ENCODE data around the gene IQSEC1.

IQSEC1 gene

GRCh38 chr3:13014755-13015285 lies 58.4 kb downstream of the IQSEC1 start:
- Histone ChIP-seq H3K4me2 (ENCODE audit: low read length) (no peak overlapping the region), H3K36me3 (ENCODE audit: insufficient read depth, low read length) (no peaks in the 10 kb centered on the region), H3K4me3 (ENCODE audit: low read length) (no peak overlapping the region), H3K9ac (ENCODE audit: low read depth, low read length) (no peak overlapping the region), H3K9me3 (replicated peaks; ENCODE audit: low read length) (no peaks in the 10 kb centered on the region), H3K4me1 (ENCODE audit: control insufficient read depth, insufficient read depth, low read length) (peaks cover 26% of the 10 kb centered on the region), H3K27me3 (ENCODE audit: control insufficient read depth, insufficient read depth, low read length) (peaks cover 12% of the 10 kb centered on the region)

- no peak overlapping the region for H3K4me3 ChIP-seq (ENCODE audit: low read length)
- H3K4me2 ChIP-seq (ENCODE audit: low read length), result no peak overlapping the region
- H3K27me3 ChIP-seq (ENCODE audit: control insufficient read depth, insufficient read depth, low read length), result peaks cover 12% of the 10 kb centered on the region
- H3K9me3 ChIP-seq (replicated peaks; ENCODE audit: low read length), result no peaks in the 10 kb centered on the region
- no peaks in the 10 kb centered on the region for H3K36me3 ChIP-seq (ENCODE audit: insufficient read depth, low read length)
- H3K4me1 ChIP-seq (ENCODE audit: control insufficient read depth, insufficient read depth, low read length), result peaks cover 19% of the 10 kb centered on the region
- H3K9ac ChIP-seq (ENCODE audit: low read depth, low read length), result no peak overlapping the region
These were observed 59.1 kb downstream of the IQSEC1 start for GRCh38 chr3:13013994-13014754.

GRCh38 chr3:13013566-13013965 lies 59.7 kb downstream of the IQSEC1 start:
- H3K27me3 ChIP-seq (ENCODE audit: control insufficient read depth, insufficient read depth, low read length), result peaks cover 6% of the 10 kb centered on the region
- H3K36me3 ChIP-seq (ENCODE audit: insufficient read depth, low read length), result no peaks in the 10 kb centered on the region
- no peak overlapping the region for H3K4me2 ChIP-seq (ENCODE audit: low read length)
- peaks cover 13% of the 10 kb centered on the region for H3K4me1 ChIP-seq (ENCODE audit: control insufficient read depth, insufficient read depth, low read length)
- no peak overlapping the region for H3K9ac ChIP-seq (ENCODE audit: low read depth, low read length)
- no peak overlapping the region for H3K4me3 ChIP-seq (ENCODE audit: low read length)
- H3K9me3 ChIP-seq (replicated peaks; ENCODE audit: low read length), result no peaks in the 10 kb centered on the region

GRCh38 chr3:13013151-13013561 lies 60.1 kb downstream of the IQSEC1 start:
- H3K4me3 ChIP-seq (ENCODE audit: low read length), result no peak overlapping the region
- no peaks in the 10 kb centered on the region for H3K36me3 ChIP-seq (ENCODE audit: insufficient read depth, low read length)
- H3K27me3 ChIP-seq (ENCODE audit: control insufficient read depth, insufficient read depth, low read length), result peaks cover 6% of the 10 kb centered on the region
- no peak overlapping the region for H3K4me2 ChIP-seq (ENCODE audit: low read length)
- no peaks in the 10 kb centered on the region for H3K9me3 ChIP-seq (replicated peaks; ENCODE audit: low read length)
- no peak overlapping the region for H3K9ac ChIP-seq (ENCODE audit: low read depth, low read length)
- peaks cover 9% of the 10 kb centered on the region for H3K4me1 ChIP-seq (ENCODE audit: control insufficient read depth, insufficient read depth, low read length)

- Histone ChIP-seq H3K4me3 (ENCODE audit: low read length) (no peak overlapping the region), H3K9me3 (replicated peaks; ENCODE audit: low read length) (no peaks in the 10 kb centered on the region), H3K9ac (ENCODE audit: low read depth, low read length) (no peak overlapping the region), H3K4me2 (ENCODE audit: low read length) (no peak overlapping the region), H3K27me3 (ENCODE audit: control insufficient read depth, insufficient read depth, low read length) (peaks cover 8% of the 10 kb centered on the region), H3K4me1 (ENCODE audit: control insufficient read depth, insufficient read depth, low read length) (peaks cover under 1% of the 10 kb centered on the region), H3K36me3 (ENCODE audit: insufficient read depth, low read length) (no peaks in the 10 kb centered on the region)
These were observed 61.0 kb downstream of the IQSEC1 start for GRCh38 chr3:13012221-13012691.

GRCh38 chr3:13011573-13012220 lies 61.5 kb downstream of the IQSEC1 start:
- Histone ChIP-seq H3K9me3 (replicated peaks; ENCODE audit: low read length) (no peaks in the 10 kb centered on the region), H3K4me3 (ENCODE audit: low read length) (no peak overlapping the region), H3K36me3 (ENCODE audit: insufficient read depth, low read length) (no peaks in the 10 kb centered on the region), H3K4me1 (ENCODE audit: control insufficient read depth, insufficient read depth, low read length) (no peaks in the 10 kb centered on the region), H3K4me2 (ENCODE audit: low read length) (no peak overlapping the region), H3K27me3 (ENCODE audit: control insufficient read depth, insufficient read depth, low read length) (peaks cover 9% of the 10 kb centered on the region), H3K9ac (ENCODE audit: low read depth, low read length) (no peak overlapping the region)

- Histone ChIP-seq H3K4me1 (ENCODE audit: control insufficient read depth, insufficient read depth, low read length) (no peaks in the 10 kb centered on the region), H3K9ac (ENCODE audit: low read depth, low read length) (no peak overlapping the region), H3K4me2 (ENCODE audit: low read length) (no peak overlapping the region), H3K4me3 (ENCODE audit: low read length) (no peak overlapping the region), H3K27me3 (ENCODE audit: control insufficient read depth, insufficient read depth, low read length) (peaks cover 9% of the 10 kb centered on the region), H3K9me3 (replicated peaks; ENCODE audit: low read length) (no peaks in the 10 kb centered on the region), H3K36me3 (ENCODE audit: insufficient read depth, low read length) (no peaks in the 10 kb centered on the region)
These were observed 62.3 kb downstream of the IQSEC1 start for GRCh38 chr3:13010780-13011572.

GRCh38 chr3:13009946-13010315 lies 63.3 kb downstream of the IQSEC1 start:
- H3K4me1 ChIP-seq (ENCODE audit: control insufficient read depth, insufficient read depth, low read length), result no peaks in the 10 kb centered on the region
- no peak overlapping the region for H3K9ac ChIP-seq (ENCODE audit: low read depth, low read length)
- H3K4me3 ChIP-seq (ENCODE audit: low read length), result no peak overlapping the region
- H3K27me3 ChIP-seq (ENCODE audit: control insufficient read depth, insufficient read depth, low read length), result peaks cover 13% of the 10 kb centered on the region
- no peak overlapping the region for H3K4me2 ChIP-seq (ENCODE audit: low read length)
- no peaks in the 10 kb centered on the region for H3K36me3 ChIP-seq (ENCODE audit: insufficient read depth, low read length)
- no peaks in the 10 kb centered on the region for H3K9me3 ChIP-seq (replicated peaks; ENCODE audit: low read length)

- Histone ChIP-seq H3K36me3 (ENCODE audit: insufficient read depth, low read length) (no peaks in the 10 kb centered on the region), H3K9me3 (replicated peaks; ENCODE audit: low read length) (no peaks in the 10 kb centered on the region), H3K4me2 (ENCODE audit: low read length) (no peak overlapping the region), H3K4me3 (ENCODE audit: low read length) (no peak overlapping the region), H3K27me3 (ENCODE audit: control insufficient read depth, insufficient read depth, low read length) (peaks cover 13% of the 10 kb centered on the region), H3K9ac (ENCODE audit: low read depth, low read length) (no peak overlapping the region), H3K4me1 (ENCODE audit: control insufficient read depth, insufficient read depth, low read length) (no peaks in the 10 kb centered on the region)
These were observed 63.9 kb downstream of the IQSEC1 start for GRCh38 chr3:13009132-13009945.

GRCh38 chr3:13008155-13008995 lies 64.9 kb downstream of the IQSEC1 start:
- H3K9me3 ChIP-seq (replicated peaks; ENCODE audit: low read length), result no peaks in the 10 kb centered on the region
- H3K4me2 ChIP-seq (ENCODE audit: low read length), result no peak overlapping the region
- H3K36me3 ChIP-seq (ENCODE audit: insufficient read depth, low read length), result no peaks in the 10 kb centered on the region
- H3K27me3 ChIP-seq (ENCODE audit: control insufficient read depth, insufficient read depth, low read length), result peaks cover 17% of the 10 kb centered on the region
- H3K9ac ChIP-seq (ENCODE audit: low read depth, low read length), result no peak overlapping the region
- H3K4me1 ChIP-seq (ENCODE audit: control insufficient read depth, insufficient read depth, low read length), result no peaks in the 10 kb centered on the region
- no peak overlapping the region for H3K4me3 ChIP-seq (ENCODE audit: low read length)
